GM23248 (cell line): ENCODE measurements around the gene CITED4. TPM values are rescaled to one million over a fixed set of nuclear protein-coding genes. Genes with fewer than 3 reads are reported as not detected.

Source experiments
- DNase-seq: peaks from one replicate; pipeline ENCODE4 v3.0.0-alpha.2; 2015
- H2AFZ ChIP-seq: fragments of 200-600 bp; sonication (generic); 2 replicates; pipeline ENCODE4 v1.6.1; 2016; ENCODE audit warnings: antibody characterized with exemption
- H3F3A ChIP-seq: fragments of 200-600 bp; sonication (generic); 2 replicates; pipeline ENCODE4 v1.6.1; 2016; ENCODE audit warnings: mild to moderate bottlenecking, antibody characterized with exemption, mixed run types; ENCODE audit not compliant: insufficient read depth
- H3K27ac ChIP-seq: fragments of 200-600 bp; sonication (generic); 2 replicates; pipeline ENCODE4 v1.5.1; 2016; ENCODE audit warnings: mild to moderate bottlenecking
- H3K27me3 ChIP-seq: fragments of 200-600 bp; sonication (generic); replicated peaks from 2 replicates; pipeline ENCODE4 v1.6.1; 2016; ENCODE audit warnings: mild to moderate bottlenecking; ENCODE audit not compliant: insufficient read depth
- H3K36me3 ChIP-seq: fragments of 200-600 bp; sonication (generic); 2 replicates; pipeline ENCODE4 v1.6.1; 2016; ENCODE audit warnings: low read depth, mild to moderate bottlenecking
- H3K4me1 ChIP-seq: fragments of 200-600 bp; sonication (generic); 2 replicates; pipeline ENCODE4 v1.6.1; 2016; ENCODE audit warnings: mild to moderate bottlenecking; ENCODE audit not compliant: insufficient read depth
- H3K4me2 ChIP-seq: fragments of 200-600 bp; sonication (generic); one replicate; pipeline ENCODE4 v1.6.1; 2016; ENCODE audit warnings: mild to moderate bottlenecking; ENCODE audit not compliant: unreplicated experiment
- H3K4me3 ChIP-seq: fragments of 200-600 bp; sonication (generic); 2 replicates; pipeline ENCODE4 v1.5.1; 2016; ENCODE audit warnings: mild to moderate bottlenecking
- H3K79me2 ChIP-seq: fragments of 200-600 bp; sonication (generic); 2 replicates; pipeline ENCODE4 v1.6.1; 2016; ENCODE audit warnings: mild to moderate bottlenecking; ENCODE audit not compliant: insufficient read depth
- H3K9ac ChIP-seq: fragments of 200-600 bp; sonication (generic); 2 replicates; pipeline ENCODE4 v1.6.1; 2016; ENCODE audit warnings: mild to moderate bottlenecking
- H3K9me2 ChIP-seq: fragments of 200-600 bp; sonication (generic); 2 replicates; pipeline ENCODE4 v1.6.1; 2016; ENCODE audit warnings: mixed run types, mild to moderate bottlenecking, moderate library complexity; ENCODE audit not compliant: insufficient read depth
- H3K9me3 ChIP-seq: fragments of 200-600 bp; sonication (generic); one replicate; pipeline ENCODE4 v1.6.1; 2017; ENCODE audit warnings: low read depth
- H4K20me1 ChIP-seq: fragments of 200-600 bp; sonication (generic); 2 replicates; pipeline ENCODE4 v1.6.0; 2016; ENCODE audit not compliant: insufficient read depth
- EZH2 ChIP-seq: fragments of 200-600 bp; sonication (generic); IDR thresholded peaks from 2 replicates; pipeline ENCODE4 v1.6.1; 2018; ENCODE audit warnings: antibody characterized with exemption, mild to moderate bottlenecking; ENCODE audit not compliant: insufficient read depth, poor library complexity, severe bottlenecking
- EZH2phosphoT487 ChIP-seq: fragments of 200-600 bp; sonication (generic); IDR thresholded peaks from 2 replicates; pipeline ENCODE4 v1.6.1; 2018; ENCODE audit warnings: antibody characterized with exemption, moderate library complexity, mild to moderate bottlenecking, low read depth; ENCODE audit not compliant: insufficient read depth
- WGBS, 2 experiments: methylation state at CpG; one replicate each; pipeline ENCODE4 v1.1.6; 2015 to 2017; ENCODE audit warnings: low lambda C conversion rate in 2 of 2, low coverage in 1 of 2; ENCODE audit errors: missing lambda C conversion rate in 2 of 2; 5-methylcytosine and 5-hydroxymethylcytosine counted together
- in situ Hi-C: fragments of 300-500 bp; cut with MboI; formaldehyde crosslinking; loops from 2 replicates; pipeline ENCODE4 v1.15.0; 2020
- polyA plus RNA-seq: library from polyadenylated mRNA; unstranded; fragments of >200 nt; fragmentation: Nextera tagmentation; extraction: Ambion mirVana; gene quantifications from 2 replicates; pipeline ENCODE4 v1.2.1, GENCODE V29; 2016
- total RNA-seq: library from RNA; depleted of rRNA; stranded (reverse); fragments of >200 nt; shearing (Covaris generic); gene quantifications from 2 replicates; pipeline ENCODE4 v1.2.3, GENCODE V29; 2014

Gene CITED4
- total and polyA plus RNA-seq, 2 experiments from 2014 or later, result not detected

GRCh38 chr1:40823345-40823744, 38.8 kb downstream of the CITED4 start:
- TF ChIP-seq EZH2phosphoT487 (no peak), EZH2 (no peak)
- in situ Hi-C loops, result no loop called here
- no peak for DNase-seq
- Histone ChIP-seq H3K4me3 (no peak overlapping the region), H3K79me2 (no peaks in the 10 kb centered on the region), H3K4me1 (no peaks in the 10 kb centered on the region), H3K9ac (no peak overlapping the region), H3K9me3 (no peaks in the 10 kb centered on the region), H3K9me2 (no peaks in the 10 kb centered on the region), H3K36me3 (no peaks in the 10 kb centered on the region), H3K4me2 (no peak overlapping the region), H4K20me1 (no peaks in the 10 kb centered on the region), H3F3A (no peaks in the 10 kb centered on the region), H2AFZ (no peak overlapping the region), H3K27ac (no peak overlapping the region), H3K27me3 (peaks cover 3% of the 10 kb centered on the region; the same call in 1 of the 2 replicates)
- 66 to 76% methylated on average over 4 of the region's 4 CpGs for WGBS, 2 experiments

- H2AFZ ChIP-seq, result no peak overlapping the region
- no peaks in the 10 kb centered on the region for H3K79me2 ChIP-seq
- H3K9me3 ChIP-seq, result no peaks in the 10 kb centered on the region
- no peak overlapping the region for H3K4me3 ChIP-seq
- no peak for DNase-seq
- H3F3A ChIP-seq, result no peaks in the 10 kb centered on the region
- H4K20me1 ChIP-seq, result no peaks in the 10 kb centered on the region
- H3K4me2 ChIP-seq, result no peak overlapping the region
- no peak overlapping the region for H3K9ac ChIP-seq
- TF ChIP-seq EZH2phosphoT487, result no peak
- no peak for TF ChIP-seq EZH2
- H3K27ac ChIP-seq, result no peak overlapping the region
- no peaks in the 10 kb centered on the region for H3K4me1 ChIP-seq
- in situ Hi-C loops, result no loop called here
- peaks cover 5% of the 10 kb centered on the region for H3K27me3 ChIP-seq
- H3K36me3 ChIP-seq, result no peaks in the 10 kb centered on the region
- H3K9me2 ChIP-seq, result no peaks in the 10 kb centered on the region
- WGBS, 2 experiments, result 82 to 86% methylated on average over 12 of the region's 12 CpGs
Observed at GRCh38 chr1:40822890-40823289, 39.3 kb downstream of the CITED4 start.

DNA sequence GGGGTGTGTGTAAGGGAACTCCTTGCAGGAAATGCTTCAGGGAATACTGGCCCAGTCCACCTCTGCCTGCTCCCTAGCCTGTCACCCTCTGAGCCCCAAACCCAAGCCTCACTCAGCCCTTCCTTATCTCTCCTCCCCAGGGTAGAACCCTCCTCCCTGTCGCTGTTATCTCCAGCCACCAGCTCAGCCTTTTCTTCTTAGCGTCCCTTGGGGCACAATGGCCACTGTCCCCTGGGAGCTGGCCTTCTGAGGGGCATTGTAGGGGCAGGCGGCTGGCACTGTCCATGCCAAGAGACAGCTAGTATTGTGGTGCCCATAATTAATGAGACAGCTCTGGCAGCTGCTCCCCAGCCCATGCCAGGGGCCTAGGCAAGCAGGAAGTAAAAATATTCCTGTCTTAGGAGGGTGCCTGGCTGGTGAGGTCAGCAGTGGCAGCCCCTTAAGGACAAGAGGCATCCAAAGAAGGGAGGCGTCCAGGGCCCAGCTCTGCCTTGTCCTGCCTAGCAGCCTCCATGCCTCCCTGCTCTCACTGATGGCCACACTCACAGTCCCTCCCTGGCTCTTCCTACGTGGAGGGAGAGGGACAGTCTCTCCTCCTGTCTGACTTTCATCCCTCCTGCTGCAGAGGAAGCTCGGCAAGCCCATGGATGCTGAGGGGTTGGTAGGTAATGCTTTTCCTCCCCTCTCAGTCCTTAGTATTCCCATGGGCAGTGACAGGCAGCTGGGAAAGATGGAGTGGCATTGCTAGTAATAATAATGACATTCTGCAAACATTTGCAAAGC, 41.1 kb downstream of the CITED4 start:
- in situ Hi-C loops, result no loop called here
- no peaks in the 10 kb centered on the region for H3K9me2 ChIP-seq
- no peaks in the 10 kb centered on the region for H3K4me1 ChIP-seq
- 82 to 85% methylated on average over 6 of the region's 6 CpGs for WGBS, 2 experiments
- no peak overlapping the region for H3K4me2 ChIP-seq
- H3K27ac ChIP-seq, result no peak overlapping the region
- DNase-seq, result no peak
- no peak overlapping the region for H3K4me3 ChIP-seq
- no peaks in the 10 kb centered on the region for H3K36me3 ChIP-seq
- no peak for TF ChIP-seq EZH2
- TF ChIP-seq EZH2phosphoT487, result no peak
- peaks cover 13% of the 10 kb centered on the region for H3K27me3 ChIP-seq
- H3F3A ChIP-seq, result no peaks in the 10 kb centered on the region
- no peaks in the 10 kb centered on the region for H3K79me2 ChIP-seq
- H3K9me3 ChIP-seq, result no peaks in the 10 kb centered on the region
- H3K9ac ChIP-seq, result no peak overlapping the region
- H2AFZ ChIP-seq, result no peak overlapping the region
- H4K20me1 ChIP-seq, result no peaks in the 10 kb centered on the region

GRCh38 chr1:40820251-40820797, 41.8 kb downstream of the CITED4 start:
- H3K27me3 ChIP-seq, result peaks cover 15% of the 10 kb centered on the region
- DNase-seq, result no peak
- WGBS, 2 experiments, result 60 to 69% methylated on average over 3 of the region's 3 CpGs

More at GRCh38 chr1:40820251-40820797, 41.8 kb downstream of the CITED4 start:
- no peak overlapping the region for H3K27ac ChIP-seq
- TF ChIP-seq EZH2phosphoT487 (no peak), EZH2 (no peak)
- H3F3A ChIP-seq, result no peaks in the 10 kb centered on the region
- in situ Hi-C loops, result no loop called here
- no peaks in the 10 kb centered on the region for H3K9me3 ChIP-seq
- no peak overlapping the region for H3K4me2 ChIP-seq
- no peaks in the 10 kb centered on the region for H3K9me2 ChIP-seq
- no peaks in the 10 kb centered on the region for H3K79me2 ChIP-seq
- H4K20me1 ChIP-seq, result no peaks in the 10 kb centered on the region
- H3K9ac ChIP-seq, result no peak overlapping the region
- H2AFZ ChIP-seq, result no peak overlapping the region
- H3K4me1 ChIP-seq, result no peaks in the 10 kb centered on the region
- H3K36me3 ChIP-seq, result no peaks in the 10 kb centered on the region
- H3K4me3 ChIP-seq, result no peak overlapping the region
